Cardiac fibroblast (primary cell): ENCODE data around the gene OR2J1.
"Not testable (repeated sequence)": the region's sequence is repeated elsewhere in the genome, so short reads cannot be mapped to it uniquely, and the experiment has no call there.

Experiments used
- DNase-seq, 2 donors: peaks; one replicate each; pipeline versions ENCODE4 v3.0.0 to v3.0.0-alpha.2; 2010; ENCODE audit warnings: low read depth in 2 of 2
- H3K4me3 ChIP-seq, 2 donors: replicated peaks in 1 of 2; 1 replicate in 1 of 2; 2 replicates in 1 of 2; pipeline ENCODE4 v1.5.1; 2011; ENCODE audit warnings: low read depth in 2 of 2, low read length in 2 of 2, mild to moderate bottlenecking in 2 of 2, moderate library complexity in 1 of 2
- CTCF ChIP-seq: IDR thresholded peaks from one replicate; pipeline ENCODE4 v1.5.1; 2011; ENCODE audit warnings: low read depth, mild to moderate bottlenecking, low read length, inconsistent platforms

The OR2J1 gene

GRCh38 chr6:29130644-29131043, 31.4 kb downstream of the OR2J1 start:
- no peak for DNase-seq
- no peak for TF ChIP-seq CTCF

GRCh38 chr6:29131691-29132090, 32.4 kb downstream of the OR2J1 start:
- no peak for DNase-seq
- TF ChIP-seq CTCF = no peak
- no peak overlapping the region for H3K4me3 ChIP-seq

More at GRCh38 chr6:29130644-29131043, 31.4 kb downstream of the OR2J1 start:
- H3K4me3 ChIP-seq = no peak overlapping the region

- no peak for DNase-seq
- H3K4me3 ChIP-seq = no peak overlapping the region
- TF ChIP-seq CTCF = no peak
Measured at GRCh38 chr6:29137724-29138123, 38.4 kb downstream of the OR2J1 start.

- TF ChIP-seq CTCF = no peak
- no peak for DNase-seq
Measured at GRCh38 chr6:29141606-29142005, 42.3 kb downstream of the OR2J1 start.

GRCh38 chr6:29142309-29142708, 43.0 kb downstream of the OR2J1 start:
- no peak overlapping the region for H3K4me3 ChIP-seq
- DNase-seq = no peak
- TF ChIP-seq CTCF = no peak

More at GRCh38 chr6:29141606-29142005, 42.3 kb downstream of the OR2J1 start:
- no peak overlapping the region for H3K4me3 ChIP-seq

- no peak for DNase-seq
- no peak overlapping the region for H3K4me3 ChIP-seq
- TF ChIP-seq CTCF = no peak
Measured at GRCh38 chr6:29146179-29146578, 46.9 kb downstream of the OR2J1 start.

GRCh38 chr6:29147074-29147473, 47.8 kb downstream of the OR2J1 start:
- DNase-seq = no peak
- no peak for TF ChIP-seq CTCF
- no peak overlapping the region for H3K4me3 ChIP-seq

GRCh38 chr6:29149444-29149843, 50.2 kb downstream of the OR2J1 start:
- DNase-seq, H3K4me3 ChIP-seq: not testable (repeated sequence)
